Measurements from ENCODE around the gene FUT6.
"Not testable (repeated sequence)": the region's sequence is repeated elsewhere in the genome, so short reads cannot be mapped to it uniquely, and the experiment has no call there.

GRCh38 chr19:5854121-5854520 is 14.6 kb upstream of the FUT6 start:
- not testable (repeated sequence) for TF ChIP-seq CTCF, POLR2AphosphoS5, POLR2A (IDR thresholded peaks at IDR 0.05)
